Peyer's patch (tissue), 4 donors: ENCODE measurements around the gene ASB6. TPM values are rescaled to one million over a fixed set of nuclear protein-coding genes. Genes with fewer than 3 reads are reported as not detected.

ENCODE experiments used
- DNase-seq, 3 donors: peaks; one replicate each; pipeline ENCODE4 v3.0.0-alpha.2; 2017 to 2019
- H3K27ac ChIP-seq, 4 donors: fragments of 200-600 bp; sonication (generic); one replicate each; pipeline ENCODE4 v1.5.1; 2016 to 2019
- H3K27me3 ChIP-seq, 2 donors: fragments of 200-600 bp; sonication (generic); one replicate each; pipeline ENCODE4 v1.5.1; 2019
- H3K36me3 ChIP-seq, 3 donors: fragments of 200-600 bp; sonication (generic); one replicate each; pipeline ENCODE4 v1.5.1; 2016 to 2019
- H3K4me1 ChIP-seq, 4 donors: fragments of 200-600 bp; sonication (generic); one replicate each; pipeline ENCODE4 v1.5.1; 2016 to 2019
- H3K4me3 ChIP-seq, 4 donors: fragments of 200-600 bp; sonication (generic); 1 replicate in 3 of 4; 2 replicates in 1 of 4; pipeline ENCODE4 v1.5.1; 2016 to 2019; ENCODE audit warnings: mild to moderate bottlenecking in 1 of 4
- H3K9me3 ChIP-seq, 4 donors: fragments of 200-600 bp; sonication (generic); one replicate each; pipeline ENCODE4 v1.5.1; 2016 to 2019; ENCODE audit warnings: mild to moderate bottlenecking in 1 of 4
- POLR2A ChIP-seq, 2 donors: fragments of 450-650 bp; IDR thresholded peaks; one replicate each; pipeline ENCODE4 v1.5.1; 2017; ENCODE audit warnings: antibody characterized with exemption in 2 of 2, mild to moderate bottlenecking in 2 of 2, moderate library complexity in 2 of 2
- total RNA-seq, 4 donors: library from RNA; depleted of rRNA; stranded (reverse); fragments of >200 nt; gene quantifications; one replicate each; pipeline ENCODE4 v1.1.0, GENCODE V29; 2016
- TF ChIP-seq, protein P1 (sequence below), 6 experiments: fragments of 450-650 bp in 4 of 6; fragments of 200-600 bp in 2 of 6; sonication (generic) in 1 of 6; IDR thresholded peaks; one replicate each; pipeline ENCODE4 v1.5.1; 2017 to 2019; ENCODE audit warnings: antibody characterized with exemption in 6 of 6, mild to moderate bottlenecking in 3 of 6, moderate library complexity in 1 of 6

The ASB6 gene
- total RNA-seq, 4 donors from 2014 or later, result 19.8 to 26.8 (median 23.0) TPM

- no peak overlapping the region for H3K27ac ChIP-seq
- no peaks in the 10 kb centered on the region for H3K9me3 ChIP-seq
- no peak overlapping the region for H3K4me3 ChIP-seq
- H3K36me3 ChIP-seq, result peaks cover 0 to 57% (median 0%) of the 10 kb centered on the region in 3 donors
- no peaks in the 10 kb centered on the region for H3K27me3 ChIP-seq
- TF ChIP-seq POLR2A (IDR thresholded peaks at IDR 0.05), result no peak
- TF ChIP-seq, protein P1, sequence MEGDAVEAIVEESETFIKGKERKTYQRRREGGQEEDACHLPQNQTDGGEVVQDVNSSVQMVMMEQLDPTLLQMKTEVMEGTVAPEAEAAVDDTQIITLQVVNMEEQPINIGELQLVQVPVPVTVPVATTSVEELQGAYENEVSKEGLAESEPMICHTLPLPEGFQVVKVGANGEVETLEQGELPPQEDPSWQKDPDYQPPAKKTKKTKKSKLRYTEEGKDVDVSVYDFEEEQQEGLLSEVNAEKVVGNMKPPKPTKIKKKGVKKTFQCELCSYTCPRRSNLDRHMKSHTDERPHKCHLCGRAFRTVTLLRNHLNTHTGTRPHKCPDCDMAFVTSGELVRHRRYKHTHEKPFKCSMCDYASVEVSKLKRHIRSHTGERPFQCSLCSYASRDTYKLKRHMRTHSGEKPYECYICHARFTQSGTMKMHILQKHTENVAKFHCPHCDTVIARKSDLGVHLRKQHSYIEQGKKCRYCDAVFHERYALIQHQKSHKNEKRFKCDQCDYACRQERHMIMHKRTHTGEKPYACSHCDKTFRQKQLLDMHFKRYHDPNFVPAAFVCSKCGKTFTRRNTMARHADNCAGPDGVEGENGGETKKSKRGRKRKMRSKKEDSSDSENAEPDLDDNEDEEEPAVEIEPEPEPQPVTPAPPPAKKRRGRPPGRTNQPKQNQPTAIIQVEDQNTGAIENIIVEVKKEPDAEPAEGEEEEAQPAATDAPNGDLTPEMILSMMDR (IDR thresholded peaks at IDR 0.05), result no peak
- H3K4me1 ChIP-seq, result peaks cover 0 to 30% (median 9%) of the 10 kb centered on the region in 4 donors
- no peak for DNase-seq
These were observed 10.2 kb downstream of the ASB6 start for GRCh38 chr9:129631674-129632129.

- no peak for DNase-seq
- H3K4me1 ChIP-seq, result peaks cover 0 to 30% (median 9%) of the 10 kb centered on the region in 4 donors
These were observed 10.8 kb downstream of the ASB6 start for GRCh38 chr9:129630967-129631673.

GRCh38 chr9:129629251-129629820 is 12.6 kb downstream of the ASB6 start:
- H3K4me1 ChIP-seq, result peaks cover 3 to 41% (median 9%) of the 10 kb centered on the region in 4 donors
- H3K27ac ChIP-seq, result no peak overlapping the region
- H3K36me3 ChIP-seq, result peaks cover 0 to 34% (median 0%) of the 10 kb centered on the region in 3 donors
- no peak for DNase-seq
- no peak overlapping the region for H3K4me3 ChIP-seq
- TF ChIP-seq POLR2A (IDR thresholded peaks at IDR 0.05), result no peak
- TF ChIP-seq, protein P1 (IDR thresholded peaks at IDR 0.05), result no peak
- no peaks in the 10 kb centered on the region for H3K27me3 ChIP-seq
- no peaks in the 10 kb centered on the region for H3K9me3 ChIP-seq

More at GRCh38 chr9:129630967-129631673, 10.8 kb downstream of the ASB6 start:
- H3K27me3 ChIP-seq, result no peaks in the 10 kb centered on the region
- no peak overlapping the region for H3K4me3 ChIP-seq
- H3K27ac ChIP-seq, result no peak overlapping the region
- H3K9me3 ChIP-seq, result no peaks in the 10 kb centered on the region
- H3K36me3 ChIP-seq, result peaks cover 0 to 52% (median 0%) of the 10 kb centered on the region in 3 donors
- TF ChIP-seq, protein P1 (IDR thresholded peaks at IDR 0.05), result no peak
- TF ChIP-seq POLR2A (IDR thresholded peaks at IDR 0.05), result no peak

DNA sequence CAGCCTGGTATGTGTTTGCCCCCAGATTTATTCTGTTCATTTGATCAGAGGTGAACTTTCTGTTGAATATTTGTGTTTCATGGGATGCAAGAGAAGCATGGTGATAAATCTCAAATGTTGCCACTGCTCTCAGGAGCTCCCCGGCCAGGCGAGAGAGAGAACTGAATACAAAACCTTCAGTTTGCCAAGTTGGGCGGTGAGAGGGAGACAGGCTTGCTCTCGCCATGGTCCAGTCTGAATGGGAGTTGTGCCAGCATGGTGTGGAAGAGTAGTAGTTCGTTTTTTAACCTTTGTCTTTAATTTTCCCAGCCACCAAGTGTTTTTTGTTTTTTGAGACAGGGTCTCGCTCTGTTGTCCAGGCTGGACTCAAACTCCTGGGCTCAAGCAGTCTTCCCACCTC is 13.2 kb downstream of the ASB6 start:
- Histone ChIP-seq H3K27me3 (no peaks in the 10 kb centered on the region), H3K4me3 (no peak overlapping the region), H3K4me1 (peaks cover 3 to 41% (median 9%) of the 10 kb centered on the region in 4 donors), H3K36me3 (peaks cover 0 to 28% (median 0%) of the 10 kb centered on the region in 3 donors), H3K9me3 (no peaks in the 10 kb centered on the region), H3K27ac (no peak overlapping the region)
- no peak for TF ChIP-seq POLR2A (IDR thresholded peaks at IDR 0.05)
- TF ChIP-seq, protein P1 (IDR thresholded peaks at IDR 0.05), result no peak
- DNase-seq, result no peak

GRCh38 chr9:129627556-129628440 is 14.2 kb downstream of the ASB6 start:
- Histone ChIP-seq H3K36me3 (peaks cover 0 to 18% (median 0%) of the 10 kb centered on the region in 3 donors), H3K9me3 (no peaks in the 10 kb centered on the region), H3K27me3 (no peaks in the 10 kb centered on the region), H3K4me3 (peak overlapping the region; percentile 58 to 99 (median 68)), H3K4me1 (peaks cover 3 to 41% (median 9%) of the 10 kb centered on the region in 4 donors), H3K27ac (peak overlapping the region; percentile 85 to 97 (median 91))
- DNase-seq, result no peak
- TF ChIP-seq, protein P1 (IDR thresholded peaks at IDR 0.05), result no peak
- no peak for TF ChIP-seq POLR2A (IDR thresholded peaks at IDR 0.05)
